OCI-M1 (cell line): ENCODE measurements around the gene PHF8.

Experiments
- DNase-seq: peaks from one replicate; lab custom pipeline; 2025; lab: John Stamatoyannopoulos, UW

The PHF8 gene

GRCh38 chrX:54044126-54044876 lies at the start of gene PHF8:
Gene PHF8, minus strand, starts transcription at chrX:54044473. Its CDS starts 1,745 bp downstream, at chrX:54042728.
- peak; percentile 96 for DNase-seq

- DNase-seq, result no peak
Observed at GRCh38 chrX:54093571-54093970, 49.3 kb upstream of the PHF8 start.

GRCh38 chrX:54093159-54093558 lies 48.9 kb upstream of the PHF8 start:
- DNase-seq, result no peak

GRCh38 chrX:54090880-54091279 lies 46.6 kb upstream of the PHF8 start:
- DNase-seq, result no peak

- DNase-seq, result peak; percentile 15
Observed at GRCh38 chrX:54089191-54089590, 44.9 kb upstream of the PHF8 start.

- DNase-seq, result no peak
Observed at GRCh38 chrX:54087661-54088060, 43.4 kb upstream of the PHF8 start.

GRCh38 chrX:54085666-54086065 lies 41.4 kb upstream of the PHF8 start:
- DNase-seq, result no peak

GRCh38 chrX:54076903-54077302 lies 32.6 kb upstream of the PHF8 start:
- DNase-seq, result no peak

- DNase-seq, result no peak
Observed at GRCh38 chrX:54074826-54075225, 30.6 kb upstream of the PHF8 start.

GRCh38 chrX:54067766-54068165 lies 23.5 kb upstream of the PHF8 start:
- peak; percentile 62 for DNase-seq

GRCh38 chrX:54066841-54067240 lies 22.6 kb upstream of the PHF8 start:
- DNase-seq, result no peak

- no peak for DNase-seq
Observed at GRCh38 chrX:54064564-54064963, 20.3 kb upstream of the PHF8 start.

- DNase-seq, result no peak
Observed at GRCh38 chrX:54063361-54063760, 19.1 kb upstream of the PHF8 start.

- no peak for DNase-seq
Observed at GRCh38 chrX:54049801-54050200, 5.5 kb upstream of the PHF8 start.

- DNase-seq, result no peak
Observed at GRCh38 chrX:54048412-54048811, 4.1 kb upstream of the PHF8 start.

GRCh38 chrX:54045563-54046228 lies 1.4 kb upstream of the PHF8 start:
- DNase-seq, result no peak

GRCh38 chrX:54044877-54045338 lies 635 bp upstream of the PHF8 start:
- DNase-seq, result no peak

- DNase-seq, result peak; percentile 55
Observed at GRCh38 chrX:54043541-54044125, 640 bp downstream of the PHF8 start.

- peak; percentile 26 for DNase-seq
Observed at GRCh38 chrX:54043056-54043455, 1.2 kb downstream of the PHF8 start.

- peak; percentile 78 for DNase-seq
Observed at GRCh38 chrX:54042609-54043021, 1.7 kb downstream of the PHF8 start.

GRCh38 chrX:54030329-54030728 lies 13.9 kb downstream of the PHF8 start:
- no peak for DNase-seq

- no peak for DNase-seq
Observed at GRCh38 chrX:54029529-54030143, 14.6 kb downstream of the PHF8 start.

GRCh38 chrX:54024350-54024749 lies 19.9 kb downstream of the PHF8 start:
- no peak for DNase-seq
